HCT116 (cell line): ENCODE measurements around the gene GPR4. TPM values are rescaled to one million over a fixed set of nuclear protein-coding genes. Genes with fewer than 3 reads are reported as not detected.
A peak's percentile ranks its signal among the peaks of the same experiment; 100 is the strongest.

Experiments used
- ATAC-seq: fragments of 200-7000 bp; cut with Tn5 transposase; 2 replicates; pipeline ENCODE4 v1.9.1; 2020; ENCODE audit warnings: mild to moderate bottlenecking, moderate library complexity
- BruUV-seq: library from RNA; stranded (reverse); fragments of 400-500 nt; replicated peaks from 2 replicates; lab custom pipeline; 2021; lab: Mats Ljungman, UMichigan
- CTCF ChIA-PET: fragments of 300-600 bp; sonication (Branson Sonifier 250); formaldehyde crosslinking; loops from one replicate; lab custom pipeline; 2021; ENCODE audit warnings: antibody characterized with exemption; lab: Charles Lee
- POLR2A ChIA-PET: fragments of 300-600, 350-600 bp; sonication (Branson Sonifier 250); formaldehyde crosslinking; loops from one replicate; lab custom pipeline; 2021; ENCODE audit warnings: antibody characterized with exemption; lab: Charles Lee
- RAD21 ChIA-PET, 2 experiments: fragments of 300-600 bp; sonication (Branson Sonifier 250); formaldehyde crosslinking; loops; one replicate each; lab custom pipeline; 2023; ENCODE audit warnings: low total read pairs in 2 of 2; ENCODE audit not compliant: uncharacterized antibody in 2 of 2, unreplicated experiment in 2 of 2, low non-redundant PET in 1 of 2; lab: Charles Lee
- DNase-seq: peaks from one replicate; pipeline ENCODE4 v3.0.0-alpha.2; 2010; ENCODE audit warnings: low read depth, low spot score
- H2AFZ ChIP-seq: fragments of 200-600 bp; shearing (Covaris generic), sonication (generic); 2 replicates; pipeline ENCODE4 v1.6.1; 2017; ENCODE audit warnings: low read depth, mixed run types, mixed read lengths, antibody characterized with exemption, low read length; ENCODE audit not compliant: poor library complexity, severe bottlenecking
- H3K27ac ChIP-seq: 2 replicates; pipeline ENCODE4 v1.5.1; 2012; ENCODE audit warnings: low read depth, low read length
- H3K27me3 ChIP-seq: fragments of 200-600 bp; sonication (generic); 2 replicates; pipeline ENCODE4 v1.6.1; 2016; ENCODE audit warnings: mixed run types, low read length, mixed read lengths; ENCODE audit not compliant: insufficient read depth
- H3K36me3 ChIP-seq, 2 experiments: fragments of 200-500 bp in 1 of 2; fragments of 200-600 bp in 1 of 2; sonication (Bioruptor generic) in 1 of 2; sonication (generic) in 1 of 2; 2 replicates each; pipeline versions ENCODE4 v1.5.1 to v1.6.1; 2014 to 2016; ENCODE audit warnings: low read length in 2 of 2, inconsistent platforms in 1 of 2, mixed read lengths in 1 of 2, mixed run types in 1 of 2; ENCODE audit not compliant: insufficient read depth in 2 of 2, control insufficient read depth in 1 of 2
- H3K4me1 ChIP-seq, 2 experiments: fragments of 200-600 bp in 1 of 2; sonication (generic) in 1 of 2; 2 replicates each; pipeline versions ENCODE4 v1.5.1 to v1.6.1; 2012 to 2017; ENCODE audit warnings: low read length in 2 of 2, inconsistent platforms in 1 of 2, mild to moderate bottlenecking in 1 of 2, mixed read lengths in 1 of 2, mixed run types in 1 of 2, moderate library complexity in 1 of 2; ENCODE audit not compliant: insufficient read depth in 2 of 2, control insufficient read depth in 1 of 2
- H3K4me2 ChIP-seq: fragments of 200-600 bp; sonication (generic); 2 replicates; pipeline ENCODE4 v1.6.1; 2017; ENCODE audit warnings: mixed run types, low read length, mixed read lengths
- H3K4me3 ChIP-seq, 2 experiments: fragments of 200-600 bp in 1 of 2; sonication (generic) in 1 of 2; replicated peaks in 1 of 2; 2 replicates each; pipeline ENCODE4 v1.5.1; 2011 to 2016; ENCODE audit warnings: low read length in 2 of 2, control low read depth in 1 of 2, low read depth in 1 of 2, mild to moderate bottlenecking in 1 of 2, mixed read lengths in 1 of 2, mixed run types in 1 of 2
- H3K79me2 ChIP-seq: fragments of 200-600 bp; sonication (generic); 2 replicates; pipeline ENCODE4 v1.6.1; 2017; ENCODE audit warnings: mild to moderate bottlenecking, mixed run types, low read length, moderate library complexity, mixed read lengths; ENCODE audit not compliant: insufficient read depth
- H3K9ac ChIP-seq: fragments of 200-600 bp; sonication (generic); 2 replicates; pipeline ENCODE4 v1.6.1; 2016; ENCODE audit warnings: low read length, mixed read lengths
- H3K9me2 ChIP-seq: fragments of 200-600 bp; sonication (generic), shearing (Covaris generic); 2 replicates; pipeline ENCODE4 v1.6.1; 2017; ENCODE audit warnings: mixed run types, mild to moderate bottlenecking, moderate library complexity; ENCODE audit not compliant: insufficient read depth
- H3K9me3 ChIP-seq, 2 experiments: fragments of 200-500 bp in 1 of 2; fragments of 200-600 bp in 1 of 2; sonication (Bioruptor generic) in 1 of 2; sonication (generic) in 1 of 2; 2 replicates each; pipeline ENCODE4 v1.6.1; 2014 to 2017; ENCODE audit warnings: low read length in 2 of 2, mixed read lengths in 2 of 2, inconsistent platforms in 1 of 2, low read depth in 1 of 2, mild to moderate bottlenecking in 1 of 2, mixed run types in 1 of 2, moderate library complexity in 1 of 2; ENCODE audit not compliant: control insufficient read depth in 1 of 2, insufficient read depth in 1 of 2
- H4K20me1 ChIP-seq: fragments of 200-600 bp; sonication (generic), shearing (Covaris generic); 2 replicates; pipeline ENCODE4 v1.6.1; 2017; ENCODE audit warnings: mixed run types, mild to moderate bottlenecking, moderate library complexity; ENCODE audit not compliant: insufficient read depth
- CBX3 ChIP-seq: IDR thresholded peaks from 2 replicates; pipeline ENCODE4 v1.6.1; 2012; ENCODE audit warnings: low read depth
- CEBPB ChIP-seq: IDR thresholded peaks from 2 replicates; pipeline ENCODE4 v1.6.1; 2012; ENCODE audit warnings: low read depth
- CTCF ChIP-seq, 3 experiments: fragments of 200-600 bp in 1 of 3; sonication (generic) in 1 of 3; IDR thresholded peaks in 2 of 3; conservative IDR thresholded peaks in 1 of 3; 2 replicates each; pipeline ENCODE4 v1.5.1; 2012 to 2017; ENCODE audit warnings: low read depth in 2 of 3, low read length in 2 of 3, antibody characterized with exemption in 1 of 3, borderline replicate concordance in 1 of 3, control low read depth in 1 of 3, mild to moderate bottlenecking in 1 of 3, mixed read lengths in 1 of 3, mixed run types in 1 of 3, moderate library complexity in 1 of 3; ENCODE audit not compliant: insufficient read depth in 1 of 3
- EGR1 ChIP-seq: IDR thresholded peaks from 2 replicates; pipeline ENCODE4 v1.6.1; 2012; ENCODE audit warnings: low read depth
- ELF1 ChIP-seq: IDR thresholded peaks from 2 replicates; pipeline ENCODE4 v1.6.1; 2012; ENCODE audit warnings: low read depth, borderline replicate concordance
- EZH2phosphoT487 ChIP-seq: fragments of 200-600 bp; IDR thresholded peaks from 2 replicates; pipeline ENCODE4 v1.6.1; 2018; ENCODE audit warnings: antibody characterized with exemption, borderline replicate concordance
- FOSL1 ChIP-seq: IDR thresholded peaks from 2 replicates; pipeline ENCODE4 v1.6.1; 2012; ENCODE audit warnings: low read depth
- JUND ChIP-seq: IDR thresholded peaks from 2 replicates; pipeline ENCODE4 v1.6.1; 2012
- POLR2A ChIP-seq: IDR thresholded peaks from 2 replicates; pipeline ENCODE4 v1.7.0; 2011; ENCODE audit warnings: borderline replicate concordance; ENCODE audit not compliant: insufficient read depth, insufficient read length; ENCODE audit errors: extremely low read depth
- POLR2AphosphoS5 ChIP-seq: IDR thresholded peaks from 2 replicates; pipeline ENCODE4 v1.6.1; 2011; ENCODE audit warnings: mild to moderate bottlenecking, low read depth, low read length, moderate library complexity
- SIN3A ChIP-seq: IDR thresholded peaks from 2 replicates; pipeline ENCODE4 v1.6.1; 2012; ENCODE audit warnings: low read depth
- SP1 ChIP-seq: IDR thresholded peaks from 2 replicates; pipeline ENCODE4 v1.6.1; 2012; ENCODE audit warnings: low read depth
- SRF ChIP-seq: IDR thresholded peaks from 2 replicates; pipeline ENCODE4 v1.6.1; 2012; ENCODE audit warnings: low read depth
- TCF7L2 ChIP-seq: IDR thresholded peaks from 2 replicates; pipeline ENCODE4 v1.7.0; 2011; ENCODE audit warnings: borderline replicate concordance, inconsistent platforms; ENCODE audit not compliant: insufficient read depth, insufficient read length; ENCODE audit errors: extremely low read depth
- ZFX ChIP-seq: fragments of 450-650 bp; IDR thresholded peaks from 2 replicates; pipeline ENCODE4 v1.6.1; 2017
- ZNF274 ChIP-seq: fragments of 200-500 bp; sonication (Bioruptor generic); IDR thresholded peaks from 2 replicates; pipeline ENCODE4 v1.6.1; 2014; ENCODE audit warnings: mild to moderate bottlenecking, low read depth, low read length, inconsistent platforms
- intact Hi-C: fragments of 100-400 bp; cut with micrococcal nuclease; formaldehyde crosslinking; loops from 2 replicates; pipeline ENCODE4 v1.10.0; 2022
- total RNA-seq: library from RNA; stranded (reverse); gene quantifications from one replicate; pipeline ENCODE4 v1.2.1, GENCODE V29; 2021; ENCODE audit not compliant: unreplicated experiment
- TF ChIP-seq, protein P1 (sequence below): IDR thresholded peaks from 2 replicates; pipeline ENCODE4 v1.6.1; 2012
- TF ChIP-seq, protein P2 (sequence below): IDR thresholded peaks from 2 replicates; pipeline ENCODE4 v1.6.1; 2012

Gene GPR4
- total RNA-seq, 1 experiment from 2014 or later = 0.10 TPM

DNA sequence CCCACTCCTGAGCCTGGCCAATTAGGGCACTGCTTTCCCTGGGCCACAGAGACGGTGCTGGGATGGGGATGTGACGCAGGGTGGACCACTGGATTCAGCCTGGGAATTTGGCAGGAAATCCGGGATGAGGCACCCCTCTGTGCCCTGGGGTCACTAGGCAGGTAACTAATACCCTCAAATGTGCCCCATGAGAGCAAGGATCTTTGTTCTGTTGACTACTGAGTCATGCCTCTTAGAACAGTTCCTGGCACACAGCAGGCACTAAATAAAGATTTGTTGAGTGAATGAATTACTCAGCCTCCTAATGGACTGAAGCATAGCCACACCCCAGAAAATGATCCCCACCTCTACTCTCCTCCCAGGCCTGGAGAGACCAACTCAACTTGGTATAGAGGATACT, 33.3 kb downstream of the GPR4 start (continued):
- TF ChIP-seq, protein P1, sequence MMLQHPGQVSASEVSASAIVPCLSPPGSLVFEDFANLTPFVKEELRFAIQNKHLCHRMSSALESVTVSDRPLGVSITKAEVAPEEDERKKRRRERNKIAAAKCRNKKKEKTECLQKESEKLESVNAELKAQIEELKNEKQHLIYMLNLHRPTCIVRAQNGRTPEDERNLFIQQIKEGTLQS = no peak
- TF ChIP-seq CEBPB (no peak), CBX3 (peak; percentile 44; the same call in 1 of the 2 replicates), EZH2phosphoT487 (no peak), POLR2AphosphoS5 (no peak), SIN3A (no peak), CTCF (IDR thresholded peaks at IDR 0.05 in 2 of 3, conservative IDR thresholded peaks at IDR 0.05 in 1 of 3; ENCODE audit: borderline replicate concordance in 1 of 3, insufficient read depth in 1 of 3, low read depth in 2 of 3, low read length in 2 of 3) (no peak), FOSL1 (peak; percentile 64), EGR1 (no peak), TCF7L2 (no peak), SP1 (peak; percentile 53)
- TF ChIP-seq, protein P2, sequence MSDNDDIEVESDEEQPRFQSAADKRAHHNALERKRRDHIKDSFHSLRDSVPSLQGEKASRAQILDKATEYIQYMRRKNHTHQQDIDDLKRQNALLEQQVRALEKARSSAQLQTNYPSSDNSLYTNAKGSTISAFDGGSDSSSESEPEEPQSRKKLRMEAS = no peak

DNA sequence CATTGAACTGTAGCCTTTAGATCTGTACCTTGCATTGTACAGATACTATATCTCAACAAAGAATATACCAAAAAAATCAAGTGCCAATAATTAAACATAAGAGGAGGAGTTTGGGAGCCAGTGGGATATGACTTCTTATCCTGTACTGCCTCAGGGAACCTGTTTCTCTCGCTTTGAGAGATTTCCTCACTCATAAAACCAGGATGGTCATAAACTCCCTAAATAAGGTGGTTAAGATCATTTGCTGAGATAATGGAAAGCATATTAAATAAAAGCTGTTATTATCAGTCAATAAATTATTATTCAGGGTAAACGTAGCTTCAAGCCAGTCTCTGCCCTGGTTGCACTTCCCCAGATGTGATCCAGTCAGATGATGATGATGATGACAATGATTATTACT, 34.4 kb downstream of the GPR4 start:
- ChIA-PET POLR2A (no interaction called here), RAD21 (no interaction called here)

More for the DNA sequence above, 34.4 kb downstream of the GPR4 start:
- CTCF ChIA-PET = interaction anchor here (0.7 to 2.3 kb wide), 2 partner anchors 9 to 82 kb away, joined by 3 to 12 read pairs; no protein-coding TSS in a partner anchor
- ATAC-seq (no peak), DNase-seq (no peak)
- TF ChIP-seq EZH2phosphoT487 (no peak), SP1 (no peak), EGR1 (no peak), SIN3A (no peak), ZNF274 (no peak), JUND (no peak), POLR2A (no peak), POLR2AphosphoS5 (no peak), CBX3 (no peak), SRF (no peak), ELF1 (no peak), ZFX (no peak)
- TF ChIP-seq, protein P2 = no peak
- Histone ChIP-seq H2AFZ (no peak overlapping the region), H3K9me2 (no peaks in the 10 kb centered on the region), H3K4me3 (no peak overlapping the region), H3K79me2 (peaks cover 20% of the 10 kb centered on the region; the same call in 1 of the 2 replicates), H3K9me3 (no peaks in the 10 kb centered on the region), H3K27ac (no peak overlapping the region), H4K20me1 (no peaks in the 10 kb centered on the region), H3K9ac (no peak overlapping the region), H3K4me1 (peaks cover 17 to 33% of the 10 kb centered on the region in 2 experiments), H3K36me3 (no peaks in the 10 kb centered on the region), H3K4me2 (no peak overlapping the region), H3K27me3 (no peaks in the 10 kb centered on the region)
- no TSS peak for BruUV-seq
- intact Hi-C loops = no loop called here
